Measurements from ENCODE around the gene CCNDBP1. TPM values are rescaled to one million over a fixed set of nuclear protein-coding genes. Genes with fewer than 3 reads are reported as not detected.

The CCNDBP1 gene
- total and polyA plus RNA-seq, 2 donors from 2014 or later = 56.8 to 64.3 TPM

DNA sequence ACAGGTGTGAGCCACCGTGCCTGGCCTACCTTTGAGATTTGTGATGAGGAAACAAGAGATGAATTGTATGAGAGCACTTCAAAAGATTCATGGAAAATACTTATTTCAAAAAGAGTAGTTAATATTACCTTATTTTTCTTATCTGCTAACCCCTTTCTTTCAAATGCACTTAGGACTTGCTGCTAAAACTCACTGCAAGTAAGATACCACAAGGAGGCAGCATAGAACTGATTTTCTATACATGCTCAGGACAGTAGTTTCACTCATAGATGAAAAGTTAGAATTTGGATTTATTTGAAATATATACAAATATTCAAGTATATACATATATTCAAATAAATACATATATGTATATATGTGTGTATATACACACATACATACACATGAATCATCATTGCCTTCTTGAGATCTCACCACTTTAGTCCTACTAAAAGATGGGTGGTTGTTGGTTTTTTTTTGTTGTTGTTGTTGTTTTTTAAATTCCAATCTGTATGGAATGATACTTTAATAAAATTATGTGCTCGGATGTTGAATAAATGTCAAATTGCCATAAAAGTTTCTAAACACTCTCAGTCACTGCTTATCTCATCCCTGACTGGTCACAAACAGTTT lies 2.4 kb downstream of the CCNDBP1 start:
- DNase-seq (peak in 2 of 5 donors; percentile 17 to 29), FAIRE-seq (peak; percentile 80)
- intact Hi-C loops (cut with DNase I) = no loop called here

DNA sequence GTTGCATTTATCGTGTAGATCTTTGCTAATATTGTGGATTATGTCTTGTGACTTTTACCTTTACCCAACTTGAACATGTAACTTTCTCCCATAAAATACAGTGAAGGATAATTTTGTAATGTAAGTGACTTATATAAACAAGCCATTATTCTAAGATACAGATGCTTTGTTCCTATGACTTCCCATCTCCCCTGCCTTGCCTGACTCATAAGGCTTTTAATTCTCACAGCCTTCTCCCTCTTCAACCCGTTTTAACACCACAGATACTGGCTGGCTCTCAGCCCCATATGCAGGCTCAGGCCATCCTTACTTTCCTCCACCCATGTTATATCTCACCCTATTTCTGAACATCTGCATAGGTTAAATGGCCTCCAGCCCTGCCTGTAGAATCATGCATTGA lies 4.1 kb downstream of the CCNDBP1 start:
- DNase-seq = no peak
- H3K27me3 ChIP-seq (ENCODE audit: control insufficient read depth, insufficient read depth, low read length) = no peaks in the 10 kb centered on the region
- no peak for FAIRE-seq
- no peaks in the 10 kb centered on the region for H3K9me3 ChIP-seq (ENCODE audit: control insufficient read depth in 2 of 3, insufficient read depth in 1 of 3, low read length in 3 of 3)
- H3K4me1 ChIP-seq (ENCODE audit: control insufficient read depth in 2 of 3, insufficient read depth in 2 of 3, low read depth in 1 of 3, low read length in 3 of 3) = peaks cover 0 to 3% (median 0%) of the 10 kb centered on the region in 3 donors
- intact Hi-C loops (cut with DNase I) = no loop called here
- no peak overlapping the region for H3K27ac ChIP-seq (ENCODE audit: low read depth in 2 of 2, low read length in 2 of 2)
- H3K36me3 ChIP-seq (ENCODE audit: control insufficient read depth in 2 of 3, insufficient read depth in 3 of 3, low read length in 3 of 3) = peaks cover 2 to 31% (median 30%) of the 10 kb centered on the region in 3 donors
- no peak overlapping the region for H3K9ac ChIP-seq (ENCODE audit: low read length in 3 of 3)
- no peak overlapping the region for H3K4me3 ChIP-seq (ENCODE audit: low read length in 3 of 3)
- TF ChIP-seq CTCF (IDR thresholded peaks at IDR 0.05; ENCODE audit: borderline replicate concordance, extremely low read depth, insufficient read depth) = no peak

More for the DNA sequence above, 2.4 kb downstream of the CCNDBP1 start:
- H3K9me3 ChIP-seq (ENCODE audit: control insufficient read depth in 2 of 3, insufficient read depth in 1 of 3, low read length in 3 of 3) = no peaks in the 10 kb centered on the region
- peaks cover 0 to 3% (median 0%) of the 10 kb centered on the region in 3 donors for H3K4me1 ChIP-seq (ENCODE audit: control insufficient read depth in 2 of 3, insufficient read depth in 2 of 3, low read depth in 1 of 3, low read length in 3 of 3)
- H3K27me3 ChIP-seq (ENCODE audit: control insufficient read depth, insufficient read depth, low read length) = no peaks in the 10 kb centered on the region
- peaks cover 2 to 26% (median 24%) of the 10 kb centered on the region in 3 donors for H3K36me3 ChIP-seq (ENCODE audit: control insufficient read depth in 2 of 3, insufficient read depth in 3 of 3, low read length in 3 of 3)
- TF ChIP-seq CTCF (IDR thresholded peaks at IDR 0.05; ENCODE audit: borderline replicate concordance, extremely low read depth, insufficient read depth) = peak; percentile 54
- no peak overlapping the region for H3K4me3 ChIP-seq (ENCODE audit: low read length in 3 of 3)
- H3K27ac ChIP-seq (ENCODE audit: low read depth in 2 of 2, low read length in 2 of 2) = no peak overlapping the region
- H3K9ac ChIP-seq (ENCODE audit: low read length in 3 of 3) = no peak overlapping the region

- H3K36me3 ChIP-seq (ENCODE audit: control insufficient read depth in 2 of 3, insufficient read depth in 3 of 3, low read length in 3 of 3) = peaks cover 2 to 40% (median 36%) of the 10 kb centered on the region in 3 donors
- H3K4me1 ChIP-seq (ENCODE audit: control insufficient read depth in 2 of 3, insufficient read depth in 2 of 3, low read depth in 1 of 3, low read length in 3 of 3) = peaks cover 0 to 3% (median 0%) of the 10 kb centered on the region in 3 donors
- H3K27ac ChIP-seq (ENCODE audit: low read depth in 2 of 2, low read length in 2 of 2) = no peak overlapping the region
- no peaks in the 10 kb centered on the region for H3K9me3 ChIP-seq (ENCODE audit: control insufficient read depth in 2 of 3, insufficient read depth in 1 of 3, low read length in 3 of 3)
- FAIRE-seq = no peak
- H3K4me3 ChIP-seq (ENCODE audit: low read length in 3 of 3) = no peak overlapping the region
- intact Hi-C loops (cut with DNase I) = no loop called here
- no peaks in the 10 kb centered on the region for H3K27me3 ChIP-seq (ENCODE audit: control insufficient read depth, insufficient read depth, low read length)
- no peak overlapping the region for H3K9ac ChIP-seq (ENCODE audit: low read length in 3 of 3)
- DNase-seq = peak in 1 of 5 donors; percentile 11
- TF ChIP-seq CTCF (IDR thresholded peaks at IDR 0.05; ENCODE audit: borderline replicate concordance, extremely low read depth, insufficient read depth) = no peak
Observed at GRCh38 chr15:43190178-43190577, 5.0 kb downstream of the CCNDBP1 start.
